Fibroblast of skin of left quadriceps (primary cell): Measurements from ENCODE around the gene SOX5.

Source experiments
- DNase-seq, 2 experiments: peaks; one replicate each; pipeline ENCODE4 v3.0.0-alpha.2; 2013; ENCODE audit warnings: low read depth in 2 of 2

The SOX5 gene

GRCh38 chr12:23614280-23614679 lies 335.2 kb downstream of the SOX5 start:
- no peak for DNase-seq

DNA sequence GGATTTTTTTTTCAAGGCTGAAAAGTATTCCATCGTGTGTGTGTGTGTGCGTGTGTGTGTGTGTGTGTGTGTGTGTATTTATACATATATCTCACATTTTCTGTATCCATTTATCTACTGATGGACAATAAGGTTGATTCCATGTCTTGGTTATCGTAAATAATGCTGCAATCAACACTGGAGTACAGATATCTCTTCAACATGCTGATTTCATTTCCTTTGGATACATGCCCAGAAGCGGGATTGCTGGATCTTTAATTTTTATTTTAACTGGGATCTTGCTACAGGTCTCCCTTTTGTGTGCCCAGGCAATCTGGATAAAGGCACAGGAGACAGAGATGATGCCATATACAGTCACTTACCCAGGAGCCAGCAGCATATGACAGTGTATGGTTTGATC lies 338.1 kb downstream of the SOX5 start:
- peak; percentile 0 to 2 for DNase-seq

- no peak for DNase-seq
Observed at GRCh38 chr12:23600919-23601318, 348.6 kb downstream of the SOX5 start.

DNA sequence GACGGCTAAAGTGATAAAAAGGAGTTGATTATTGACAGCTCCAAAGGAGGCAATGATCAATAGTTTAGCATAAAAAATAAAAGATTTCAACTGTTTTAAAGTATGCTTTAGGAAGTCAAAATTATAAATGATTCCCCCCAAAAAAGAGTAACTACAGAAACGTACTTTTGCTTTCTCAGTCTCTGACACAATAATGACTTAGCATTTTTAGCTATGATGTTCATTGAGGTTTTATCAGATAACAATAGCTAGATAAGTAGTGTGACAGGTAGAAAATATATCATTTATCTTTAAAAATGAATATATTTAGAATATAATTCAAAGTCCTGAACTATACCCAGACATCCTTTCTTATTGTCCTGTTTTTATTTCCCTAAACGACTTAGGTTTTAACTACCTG lies 352.9 kb downstream of the SOX5 start:
- no peak for DNase-seq

DNA sequence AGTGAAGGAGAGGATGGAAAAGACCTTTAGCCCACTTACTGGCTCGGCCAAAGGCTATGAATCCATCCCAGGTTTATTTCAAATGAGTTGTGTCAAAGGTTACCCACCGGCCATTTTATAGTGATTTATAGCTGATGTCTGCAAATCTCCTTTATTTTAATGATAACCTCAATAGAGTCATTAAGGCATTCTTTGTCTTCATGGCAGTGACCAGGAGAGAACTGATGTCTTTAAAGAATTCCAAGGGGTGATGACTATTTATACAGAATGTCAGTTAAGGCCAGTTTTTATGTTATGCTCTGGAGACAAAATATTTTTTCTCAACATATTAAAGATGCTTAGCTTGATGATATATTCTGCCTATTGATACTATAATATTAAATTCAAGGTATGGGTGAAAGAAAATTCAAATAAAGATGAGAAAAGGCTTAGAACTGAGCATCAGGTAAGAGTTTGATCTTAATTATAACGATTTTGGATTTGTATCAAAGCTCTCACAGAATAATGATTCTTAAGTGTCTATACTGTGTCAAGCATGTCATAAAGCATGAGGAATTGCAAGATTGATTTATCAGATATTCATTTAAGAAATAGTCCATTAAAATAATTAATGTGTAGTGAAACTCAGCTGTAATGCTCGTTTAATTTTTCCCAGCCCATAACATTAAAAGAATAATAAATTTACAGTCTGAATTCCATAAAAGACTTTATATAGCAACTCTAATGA lies 361.5 kb downstream of the SOX5 start:
- DNase-seq: no peak

DNA sequence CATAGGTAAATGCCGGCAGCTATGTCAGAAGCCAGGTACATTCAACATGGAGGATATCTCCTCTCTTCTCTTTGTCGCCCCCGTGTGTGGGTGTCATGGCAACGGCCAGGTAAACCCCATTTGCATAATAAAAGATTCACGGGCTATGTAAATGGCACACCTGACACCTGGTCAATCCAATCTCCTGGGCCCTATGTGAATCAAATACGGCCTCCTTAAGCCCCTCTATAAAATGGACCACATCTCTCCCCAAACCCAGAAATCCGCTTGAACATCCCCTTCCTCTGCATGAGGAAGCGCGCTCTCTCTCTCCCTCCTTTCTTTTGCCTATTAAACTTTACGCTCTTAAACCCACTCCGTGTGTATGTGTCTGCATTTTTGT lies 363.7 kb downstream of the SOX5 start:
- no peak for DNase-seq

DNA sequence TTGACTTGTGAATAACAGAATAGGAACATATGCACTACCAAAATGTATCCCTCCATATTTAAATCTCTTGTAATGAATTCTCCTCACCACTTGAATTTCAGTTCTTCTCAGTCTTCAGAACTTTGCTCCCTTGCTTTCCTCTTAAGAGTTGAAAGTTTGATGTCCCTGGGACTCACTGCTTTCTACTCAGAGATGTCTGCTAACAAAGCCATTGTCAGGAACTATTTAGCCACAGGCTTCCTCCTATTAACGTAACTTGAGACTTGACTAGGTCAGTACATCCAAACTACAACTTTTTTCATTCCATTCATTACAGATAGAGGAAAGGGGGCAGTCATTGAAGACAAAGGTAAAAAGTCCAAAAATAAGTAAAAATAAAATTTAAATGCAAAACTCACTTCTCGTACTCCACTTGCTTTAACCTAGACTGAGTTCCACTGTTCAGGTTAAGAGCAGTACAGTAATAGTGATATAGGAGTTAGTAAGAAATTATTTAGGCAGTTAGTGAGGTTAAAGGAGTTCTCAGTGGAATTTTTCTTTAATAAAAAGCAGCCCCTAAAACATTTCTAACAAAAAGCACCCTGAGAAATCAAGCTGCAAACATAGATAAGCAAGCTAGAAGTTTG lies 364.2 kb downstream of the SOX5 start:
- no peak for DNase-seq

DNA sequence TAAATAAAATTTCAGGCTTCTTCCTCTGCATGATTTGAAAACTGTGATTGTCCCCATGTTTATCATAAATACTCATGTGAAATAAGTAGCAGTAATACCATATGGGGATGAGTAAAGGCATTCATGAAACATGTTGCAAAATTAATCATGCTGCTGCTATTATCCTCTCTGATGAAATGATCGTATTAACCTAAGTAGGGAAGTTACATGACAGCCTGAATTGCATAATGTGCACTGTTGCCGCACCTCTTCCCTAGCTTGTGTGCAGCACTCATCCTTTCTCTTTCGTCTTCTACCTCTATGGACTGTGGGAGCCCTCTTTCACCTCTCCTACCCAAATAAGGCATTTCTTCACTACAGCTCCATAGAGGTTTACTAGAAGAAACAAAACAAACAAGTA lies 367.6 kb downstream of the SOX5 start:
- DNase-seq: no peak

DNA sequence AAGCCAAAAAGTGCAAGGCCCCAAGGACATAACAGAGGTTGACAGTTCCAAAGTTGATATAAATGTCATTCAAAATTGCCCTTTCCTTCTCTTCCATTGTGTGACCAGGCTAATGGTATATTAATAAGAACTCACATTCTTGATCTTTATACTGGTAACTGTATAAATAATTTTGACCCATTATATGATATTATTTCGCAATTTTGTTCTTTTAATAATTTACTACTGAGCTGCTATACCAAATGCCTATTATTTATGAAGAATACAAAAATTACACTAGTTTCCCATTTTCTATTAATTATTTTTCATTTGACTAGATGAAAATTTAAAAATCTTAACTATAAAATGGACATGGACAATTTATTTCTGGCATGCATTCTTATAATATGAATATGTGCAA lies 370.2 kb downstream of the SOX5 start:
- no peak for DNase-seq

DNA sequence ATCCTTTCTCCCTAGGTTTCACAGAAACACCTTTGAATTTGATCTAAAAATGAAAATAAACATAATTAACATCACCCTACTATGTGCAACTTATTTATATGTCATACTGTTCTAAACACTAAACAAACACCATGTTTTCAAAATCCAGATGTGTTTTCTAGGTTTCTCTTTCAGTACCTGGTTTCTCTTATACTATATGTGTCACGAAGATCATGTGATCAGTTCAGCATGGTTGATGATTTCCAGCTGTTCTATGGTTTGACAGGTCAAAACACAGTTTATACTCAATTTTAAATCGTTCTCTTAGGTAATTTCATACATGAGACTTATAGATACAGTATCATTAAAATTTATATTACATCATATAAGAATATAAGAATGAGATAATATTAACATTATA lies 373.1 kb downstream of the SOX5 start:
- DNase-seq: no peak

DNA sequence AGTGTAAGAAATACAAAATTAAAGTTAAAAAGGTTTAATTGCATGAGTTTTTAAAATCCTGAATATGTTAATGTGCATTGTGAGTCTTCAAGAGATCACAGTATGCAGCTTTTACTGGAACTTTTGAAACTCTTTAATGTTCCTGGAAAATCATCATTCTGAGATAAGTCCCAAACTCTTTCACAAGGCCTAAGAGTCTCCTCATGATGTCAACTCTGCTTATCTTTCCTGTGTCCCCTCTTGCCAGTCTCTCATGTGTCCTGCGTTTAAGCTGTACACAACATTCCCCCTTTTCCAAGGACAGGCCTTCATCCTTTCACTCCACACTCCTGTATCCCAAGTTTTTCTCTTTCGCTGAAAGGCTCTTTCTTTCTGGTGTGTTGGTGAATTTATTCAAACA lies 380.1 kb downstream of the SOX5 start:
- no peak for DNase-seq

- no peak for DNase-seq
Observed at GRCh38 chr12:23566133-23566532, 383.3 kb downstream of the SOX5 start.

GRCh38 chr12:23564451-23565152 lies 384.9 kb downstream of the SOX5 start:
- no peak for DNase-seq

DNA sequence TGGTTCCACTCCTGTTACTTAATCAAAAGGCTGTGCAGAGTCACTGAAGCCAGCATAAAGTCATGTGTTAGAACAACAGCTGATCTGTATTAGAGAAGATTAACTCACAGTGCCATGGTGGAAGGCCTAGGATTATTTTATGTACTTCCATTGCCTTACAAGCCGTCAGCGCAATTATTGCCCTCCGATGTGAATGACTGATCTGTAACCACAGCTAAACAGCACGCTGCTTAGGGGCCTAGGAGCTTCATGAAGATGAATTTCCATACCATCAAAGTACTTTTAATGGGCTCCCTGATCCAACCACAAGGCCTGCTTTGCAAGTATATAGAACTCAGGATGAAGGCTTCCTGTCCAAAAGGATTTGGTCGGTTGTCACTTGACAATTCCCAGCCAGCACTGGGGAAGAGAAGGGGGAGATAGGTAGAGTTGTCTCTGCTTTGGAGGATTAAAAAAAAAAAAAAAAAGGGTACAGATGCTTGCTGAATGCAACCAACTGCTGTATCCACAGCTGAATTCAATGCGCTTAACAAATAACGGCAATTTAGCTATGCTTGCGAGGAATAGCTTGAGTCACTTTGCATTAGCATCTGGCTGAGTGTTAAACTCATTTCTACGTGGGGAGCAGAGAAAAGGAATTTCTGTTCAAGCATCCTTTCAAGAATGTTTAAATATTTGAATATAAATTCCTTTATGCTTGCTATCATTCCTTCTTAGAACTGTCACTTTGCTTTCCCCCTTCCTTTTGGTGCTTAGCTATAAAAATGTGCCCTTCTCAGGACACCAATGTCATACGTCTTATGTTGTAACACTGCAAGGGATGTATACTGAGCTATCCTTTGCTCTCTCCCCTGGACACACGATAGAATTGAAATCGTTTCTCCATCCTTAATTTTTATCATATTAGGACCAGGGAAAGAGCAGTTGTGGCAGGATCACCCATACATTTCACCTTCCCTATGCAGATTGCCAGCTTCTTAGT lies 387.8 kb downstream of the SOX5 start:
- DNase-seq: no peak

- DNase-seq: no peak
Observed at GRCh38 chr12:23560611-23561010, 388.9 kb downstream of the SOX5 start.

- DNase-seq: no peak
Observed at GRCh38 chr12:23559268-23559753, 390.2 kb downstream of the SOX5 start.

DNA sequence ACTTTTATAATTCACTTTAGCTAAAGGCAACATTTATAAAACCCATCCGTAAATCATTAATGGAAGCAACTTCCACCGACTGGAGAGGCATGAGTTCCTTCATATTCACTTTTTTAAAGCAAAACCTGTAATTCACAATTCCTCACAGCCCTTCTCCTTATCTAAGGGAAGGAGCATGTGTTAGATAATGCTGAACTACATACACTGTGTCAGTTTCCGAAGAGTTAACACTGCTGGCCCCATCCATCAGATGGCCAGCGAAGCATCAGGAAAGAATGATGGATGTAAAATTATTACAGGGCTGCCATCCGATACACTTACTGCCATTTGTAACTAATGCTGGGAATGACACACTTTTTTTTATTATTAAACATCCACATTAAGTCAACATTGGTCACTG lies 392.8 kb downstream of the SOX5 start:
- no peak for DNase-seq

- DNase-seq: no peak
Observed at GRCh38 chr12:23555825-23556207, 393.7 kb downstream of the SOX5 start.

- no peak for DNase-seq
Observed at GRCh38 chr12:23555180-23555824, 394.2 kb downstream of the SOX5 start.

- DNase-seq: no peak
Observed at GRCh38 chr12:23552417-23552816, 397.1 kb downstream of the SOX5 start.

- no peak for DNase-seq
Observed at GRCh38 chr12:23550753-23551152, 398.7 kb downstream of the SOX5 start.
